HG03039 (cell line): Measurements from ENCODE around the gene PNPLA3.

Experiments
- ATAC-seq: cut with Tn5 transposase; IDR thresholded peaks from one replicate; pipeline ENCODE4 v1.9.1; 2021; ENCODE audit warnings: mild to moderate bottlenecking, moderate library complexity; ENCODE audit not compliant: unreplicated experiment

PNPLA3 gene, protein sequence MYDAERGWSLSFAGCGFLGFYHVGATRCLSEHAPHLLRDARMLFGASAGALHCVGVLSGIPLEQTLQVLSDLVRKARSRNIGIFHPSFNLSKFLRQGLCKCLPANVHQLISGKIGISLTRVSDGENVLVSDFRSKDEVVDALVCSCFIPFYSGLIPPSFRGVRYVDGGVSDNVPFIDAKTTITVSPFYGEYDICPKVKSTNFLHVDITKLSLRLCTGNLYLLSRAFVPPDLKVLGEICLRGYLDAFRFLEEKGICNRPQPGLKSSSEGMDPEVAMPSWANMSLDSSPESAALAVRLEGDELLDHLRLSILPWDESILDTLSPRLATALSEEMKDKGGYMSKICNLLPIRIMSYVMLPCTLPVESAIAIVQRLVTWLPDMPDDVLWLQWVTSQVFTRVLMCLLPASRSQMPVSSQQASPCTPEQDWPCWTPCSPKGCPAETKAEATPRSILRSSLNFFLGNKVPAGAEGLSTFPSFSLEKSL

DNA sequence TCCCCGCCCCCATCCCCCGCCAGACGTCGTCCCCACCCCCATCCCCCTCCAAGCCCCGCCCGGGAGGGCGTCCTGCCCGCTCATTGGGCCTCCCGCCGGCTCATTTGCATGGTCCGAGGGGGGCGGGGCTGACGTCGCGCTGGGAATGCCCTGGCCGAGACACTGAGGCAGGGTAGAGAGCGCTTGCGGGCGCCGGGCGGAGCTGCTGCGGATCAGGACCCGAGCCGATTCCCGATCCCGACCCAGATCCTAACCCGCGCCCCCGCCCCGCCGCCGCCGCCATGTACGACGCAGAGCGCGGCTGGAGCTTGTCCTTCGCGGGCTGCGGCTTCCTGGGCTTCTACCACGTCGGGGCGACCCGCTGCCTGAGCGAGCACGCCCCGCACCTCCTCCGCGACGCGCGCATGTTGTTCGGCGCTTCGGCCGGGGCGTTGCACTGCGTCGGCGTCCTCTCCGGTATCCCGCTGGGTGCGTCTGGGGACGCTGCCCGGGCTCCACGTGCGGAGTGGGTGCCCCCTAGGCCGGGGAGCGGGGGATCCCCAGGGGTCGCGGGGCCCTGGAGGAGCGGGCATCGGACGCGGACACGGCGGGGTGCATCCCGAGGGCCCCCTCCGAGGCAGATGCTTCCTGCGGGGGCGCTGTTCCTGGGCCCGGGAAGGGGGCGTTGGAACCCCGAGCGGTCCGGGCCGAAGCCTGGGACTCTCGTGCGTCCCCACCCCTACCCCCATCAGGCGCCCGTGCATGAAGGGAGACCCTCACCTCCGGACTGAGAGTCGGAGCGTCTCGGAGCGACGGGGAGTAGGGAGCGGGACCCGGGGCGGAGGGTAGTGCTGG is at the start of gene PNPLA3:
Gene PNPLA3, plus strand, starts transcription at position 175 of the 834 bp plus-strand sequence. Its CDS starts 107 bp downstream, at position 282.
- ATAC-seq: no peak

DNA sequence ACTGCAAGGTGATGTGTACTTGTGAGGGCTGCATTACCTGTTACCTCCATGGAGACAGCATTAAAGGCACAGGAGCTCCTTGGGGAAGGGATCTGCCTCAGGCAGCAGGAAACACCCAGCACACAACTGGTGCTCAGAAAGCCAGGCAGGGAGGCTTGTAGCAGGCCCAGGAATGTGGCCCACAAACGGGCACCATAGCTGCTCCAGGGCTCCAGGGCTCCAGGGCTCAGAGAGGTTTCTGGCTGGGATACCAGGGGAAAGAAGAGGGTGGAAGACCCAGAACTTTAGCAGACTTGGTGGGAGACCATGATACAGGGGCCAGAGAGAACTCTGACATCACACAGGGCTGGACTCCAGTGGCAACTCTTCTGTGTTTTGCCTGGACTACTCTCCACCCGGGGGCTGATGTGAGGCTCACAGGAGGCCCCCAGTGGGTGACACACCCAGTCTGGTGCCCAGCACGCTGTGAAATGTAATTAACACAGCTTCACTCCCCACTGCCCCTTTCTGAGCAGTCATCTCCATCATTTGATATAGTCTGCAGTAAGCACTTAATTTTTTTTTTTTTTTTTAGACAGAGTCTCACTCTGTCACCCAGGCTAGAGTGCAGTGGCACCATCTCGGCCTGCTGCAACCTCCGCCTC is 46.6 kb upstream of the PNPLA3 start:
- ATAC-seq: no peak

DNA sequence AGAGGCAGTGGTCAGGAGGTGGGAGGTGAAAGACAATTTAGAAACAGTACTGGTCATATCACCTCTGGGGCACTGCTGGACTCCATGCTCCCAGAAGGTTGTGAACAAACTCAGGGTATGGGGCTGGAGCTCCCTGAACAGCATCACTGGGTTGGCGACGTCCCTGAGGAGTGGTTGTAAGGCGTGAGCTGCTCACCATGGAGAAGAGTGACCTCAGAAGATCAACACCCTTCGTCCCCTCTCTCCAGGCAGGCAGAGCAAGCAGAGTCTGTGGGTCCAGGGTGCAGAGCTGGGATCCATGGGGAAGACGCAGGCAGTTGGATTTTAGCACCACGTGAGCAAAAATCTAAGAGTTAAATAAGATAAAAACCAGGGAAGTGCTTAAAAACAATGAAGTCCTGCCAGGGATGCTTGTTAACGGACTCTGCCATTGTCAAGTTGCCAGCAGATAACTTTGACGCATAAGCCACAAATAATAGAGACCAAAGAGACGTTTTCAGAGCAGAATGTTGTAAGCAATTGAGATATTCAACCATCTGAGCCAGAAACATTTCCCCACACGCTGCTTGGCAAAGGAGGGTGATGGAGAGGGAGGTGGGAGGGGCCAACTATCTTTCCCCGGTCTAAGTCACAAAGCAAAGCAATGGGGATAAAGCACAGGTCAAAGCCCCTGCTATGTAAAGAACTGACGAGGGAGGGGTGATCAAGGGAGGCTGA is 45.4 kb upstream of the PNPLA3 start:
- ATAC-seq: no peak

DNA sequence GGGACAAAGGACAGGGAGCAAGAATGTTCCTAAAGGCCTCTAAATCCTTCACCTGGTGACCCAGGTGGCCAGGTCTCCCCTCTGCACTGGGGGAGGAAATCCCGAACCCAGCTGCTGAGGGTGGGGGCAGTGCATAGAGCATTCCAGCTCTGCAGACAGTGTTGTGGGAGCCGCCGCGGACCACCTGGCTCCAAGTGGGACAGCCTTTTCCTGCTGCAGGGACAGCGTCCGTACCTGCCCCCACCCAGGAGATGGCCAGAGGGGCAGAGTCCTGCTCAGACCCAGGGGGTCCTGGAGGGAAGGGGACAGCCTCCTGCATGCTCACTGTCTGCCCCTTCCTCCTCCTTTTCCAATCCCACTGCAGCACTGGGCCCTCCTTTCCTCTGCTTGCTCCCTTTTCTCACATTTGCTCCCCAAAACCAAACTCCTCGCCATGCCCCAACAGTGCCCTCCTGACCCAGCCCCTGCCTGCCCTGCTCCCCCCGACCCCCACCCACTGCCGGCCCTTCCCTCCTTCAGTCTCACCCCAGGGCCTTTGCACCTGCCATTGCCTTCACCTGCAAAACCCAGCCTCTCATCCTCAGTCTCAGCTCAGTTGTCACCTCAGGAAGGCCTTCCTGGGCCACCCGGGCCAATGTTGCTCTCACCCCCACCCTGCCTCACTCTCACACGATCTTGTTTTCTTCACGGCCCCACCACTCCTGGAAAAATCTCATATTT is 44.6 kb upstream of the PNPLA3 start:
- ATAC-seq: no peak

DNA sequence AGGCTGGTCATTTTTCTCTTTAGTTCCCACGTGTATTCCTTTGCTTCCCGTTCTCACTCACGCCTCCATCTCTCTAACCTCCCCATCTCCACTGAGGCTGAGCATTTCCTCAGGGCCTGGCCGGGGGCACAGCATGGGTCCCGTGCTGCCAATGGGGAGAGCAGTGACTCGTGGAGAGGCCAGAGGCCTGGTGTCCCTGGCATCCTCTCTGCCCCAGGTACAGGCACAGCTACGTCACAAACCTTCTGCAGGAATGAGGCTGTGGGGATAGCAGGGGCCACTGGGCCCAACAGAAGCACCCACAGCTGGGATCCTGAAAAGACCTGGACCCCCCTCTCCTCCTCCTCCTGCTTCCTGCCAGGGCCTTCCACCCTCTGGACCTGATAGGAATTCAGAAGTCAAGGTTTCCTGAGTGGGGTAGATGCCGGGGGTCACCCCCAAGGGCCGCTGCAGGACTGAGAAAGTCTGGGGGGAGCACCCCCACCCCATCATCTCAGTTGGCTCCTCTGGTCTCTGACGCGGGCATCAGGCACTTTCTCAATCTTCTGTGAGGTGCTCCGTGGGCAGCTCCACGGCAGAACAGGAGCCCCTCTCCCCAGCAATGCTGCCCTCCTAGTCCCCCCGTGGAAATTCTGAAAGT is 43.6 kb upstream of the PNPLA3 start:
- ATAC-seq: no peak

DNA sequence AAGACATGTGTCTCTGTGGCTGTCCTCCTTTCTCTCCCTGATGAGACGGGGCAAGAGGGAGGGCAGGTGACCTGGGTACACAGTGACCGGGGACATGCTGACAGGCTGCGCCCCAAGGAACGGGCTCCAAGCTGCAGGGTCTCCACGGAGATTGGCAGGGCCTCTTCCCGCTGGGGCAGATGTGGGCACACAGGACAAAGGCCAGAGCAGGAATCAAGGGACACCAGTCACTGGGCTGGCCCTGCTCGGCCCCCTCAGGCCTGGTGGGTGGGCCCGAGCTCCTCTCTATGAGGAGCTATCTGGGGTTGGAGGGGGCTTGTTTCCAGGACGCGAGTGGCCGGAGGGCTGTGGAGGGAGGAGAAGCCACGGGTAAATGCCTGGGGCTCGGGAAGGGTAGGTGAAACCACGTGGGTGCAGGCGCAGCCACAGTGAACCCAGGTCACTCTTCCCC is 43.0 kb upstream of the PNPLA3 start:
- ATAC-seq: no peak

DNA sequence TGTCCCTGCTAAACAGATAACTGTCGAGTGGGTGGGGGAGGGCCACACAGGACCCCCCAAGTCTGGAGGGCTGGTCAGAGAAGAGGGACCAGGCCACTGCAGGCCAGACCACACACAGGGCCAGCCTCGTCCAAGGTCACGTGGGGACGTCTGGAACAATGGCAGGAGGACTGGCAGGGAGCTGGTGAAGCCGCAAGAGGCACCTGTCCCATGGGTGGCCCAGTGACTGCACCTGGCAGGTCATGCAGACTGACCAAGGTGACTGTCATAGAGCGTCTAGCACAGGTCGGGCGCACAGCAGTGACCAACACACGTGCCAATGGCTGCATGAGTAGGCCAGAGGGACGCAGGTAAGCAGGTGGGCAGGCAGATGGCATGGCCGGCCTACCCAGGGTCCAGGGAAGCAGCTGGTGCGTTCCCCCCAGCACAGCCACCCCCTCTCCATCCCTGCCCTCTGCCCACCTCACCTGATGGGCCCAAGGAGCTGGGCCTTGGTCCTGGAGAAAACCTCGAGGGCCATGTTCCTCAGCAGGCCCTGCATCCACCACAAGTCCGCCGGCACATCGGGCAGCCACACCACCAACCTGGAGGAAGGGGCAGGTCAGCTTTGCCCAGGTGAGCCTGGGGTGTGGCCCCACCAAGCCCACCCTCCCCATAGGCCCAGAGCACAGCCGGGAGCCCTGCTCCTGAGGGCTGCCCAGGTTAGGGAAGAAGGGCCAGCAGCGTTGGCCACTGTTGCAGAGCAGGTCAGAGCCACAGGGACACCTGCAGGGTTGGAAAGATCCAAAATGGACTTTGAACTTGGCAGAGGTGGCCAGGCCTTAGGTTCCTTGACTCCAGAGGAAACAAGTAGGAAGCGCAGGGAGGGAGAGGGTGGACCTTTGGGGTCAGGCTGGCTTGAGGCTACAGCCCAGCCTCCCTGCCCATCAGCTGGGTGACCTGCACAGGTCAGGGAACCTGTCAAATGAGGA is 42.2 kb upstream of the PNPLA3 start:
- no peak for ATAC-seq

DNA sequence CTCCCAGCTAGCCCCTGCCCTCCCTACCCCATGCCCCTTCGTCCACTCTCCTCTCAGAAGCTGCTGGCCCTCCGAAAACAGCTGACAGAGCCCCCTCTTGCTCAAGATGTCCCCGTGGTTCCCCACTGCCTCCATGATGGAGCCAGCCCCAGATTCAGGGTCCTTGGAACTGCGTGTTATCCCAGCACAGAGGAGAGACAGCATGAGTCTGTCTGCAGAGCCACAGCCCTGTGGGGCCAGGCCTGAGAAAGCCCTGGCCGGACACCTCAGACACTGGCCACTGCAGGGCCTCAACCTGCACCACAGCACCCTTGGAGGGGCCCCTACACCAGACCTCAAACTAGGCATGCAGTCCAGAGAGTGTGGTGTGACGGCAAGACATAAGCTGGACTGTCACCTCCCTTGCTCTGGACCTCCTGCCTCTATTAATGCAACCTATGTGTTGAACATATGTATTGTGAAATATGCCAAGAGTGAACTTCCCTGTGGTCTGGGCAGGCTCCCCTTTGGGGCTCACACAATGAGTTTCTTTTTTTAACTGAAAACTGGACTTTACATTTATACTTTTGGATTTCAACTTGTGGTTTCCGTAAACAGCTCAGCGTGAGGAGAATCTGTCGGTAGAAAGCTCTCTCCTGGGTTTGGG is 41.4 kb upstream of the PNPLA3 start:
- no peak for ATAC-seq

DNA sequence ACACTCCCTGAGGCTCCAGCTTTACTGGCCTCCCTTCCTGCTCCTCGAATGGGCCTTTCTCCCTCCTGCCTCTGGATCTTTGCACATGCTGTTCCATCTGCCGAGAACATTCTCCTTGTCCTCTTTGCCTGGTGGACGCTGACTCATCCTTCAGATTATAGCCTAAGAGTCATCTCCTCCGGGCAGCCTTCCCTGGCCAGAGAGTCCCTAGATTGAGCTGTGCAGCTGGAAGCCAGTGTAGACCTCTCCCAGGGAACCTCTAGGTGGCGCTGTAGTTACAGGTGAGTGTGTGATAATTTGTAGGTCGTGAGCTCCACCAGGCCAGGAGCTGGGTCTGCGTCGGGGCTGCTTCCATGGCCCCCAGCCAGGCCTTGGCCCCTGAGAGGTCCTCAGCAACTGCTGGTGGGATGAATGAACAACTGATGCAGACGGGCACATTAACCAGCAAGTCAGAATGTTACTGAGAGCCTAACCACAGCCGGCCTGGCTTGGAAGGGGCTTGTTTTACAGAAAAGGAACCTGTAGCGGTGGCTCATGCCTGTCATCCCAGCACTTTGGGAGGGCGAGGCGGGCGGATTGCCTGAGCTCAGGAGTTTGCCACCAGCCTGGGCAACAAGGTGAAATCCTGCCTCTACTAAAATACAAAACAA is 40.5 kb upstream of the PNPLA3 start:
- ATAC-seq: no peak

DNA sequence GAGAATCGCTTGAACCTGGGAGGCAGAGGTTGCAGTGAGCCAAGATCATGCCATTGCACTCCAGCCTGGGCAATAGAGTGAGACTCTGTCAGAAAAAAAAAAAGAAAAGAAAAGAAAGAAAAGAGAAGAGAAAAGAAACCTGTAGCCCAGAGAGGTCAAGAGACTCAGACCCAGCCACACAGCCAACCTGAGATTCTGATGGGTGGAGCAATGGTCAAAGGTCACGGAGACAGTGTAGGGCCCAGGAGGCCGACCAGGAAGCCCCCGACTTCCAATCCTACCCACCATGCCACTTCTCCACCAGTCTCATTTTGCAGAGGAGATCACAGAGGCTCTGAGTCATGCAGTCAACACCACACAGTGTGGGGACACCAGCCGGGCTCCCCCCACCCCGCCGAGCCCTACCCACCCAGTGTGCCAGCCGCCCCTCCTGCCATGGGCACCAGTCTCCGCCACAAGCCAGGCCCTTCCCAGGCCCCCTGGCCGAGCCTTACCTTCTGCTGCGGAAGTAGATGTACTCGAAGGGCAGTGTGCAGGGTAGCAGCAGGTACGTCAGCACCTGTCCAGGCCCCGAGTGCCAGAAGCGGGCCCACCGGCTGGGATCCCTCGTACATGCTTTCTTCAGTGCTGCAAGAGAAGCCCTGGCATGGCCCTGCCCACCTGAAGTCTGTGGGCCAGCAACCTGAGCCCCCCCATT is 39.7 kb upstream of the PNPLA3 start:
- no peak for ATAC-seq

DNA sequence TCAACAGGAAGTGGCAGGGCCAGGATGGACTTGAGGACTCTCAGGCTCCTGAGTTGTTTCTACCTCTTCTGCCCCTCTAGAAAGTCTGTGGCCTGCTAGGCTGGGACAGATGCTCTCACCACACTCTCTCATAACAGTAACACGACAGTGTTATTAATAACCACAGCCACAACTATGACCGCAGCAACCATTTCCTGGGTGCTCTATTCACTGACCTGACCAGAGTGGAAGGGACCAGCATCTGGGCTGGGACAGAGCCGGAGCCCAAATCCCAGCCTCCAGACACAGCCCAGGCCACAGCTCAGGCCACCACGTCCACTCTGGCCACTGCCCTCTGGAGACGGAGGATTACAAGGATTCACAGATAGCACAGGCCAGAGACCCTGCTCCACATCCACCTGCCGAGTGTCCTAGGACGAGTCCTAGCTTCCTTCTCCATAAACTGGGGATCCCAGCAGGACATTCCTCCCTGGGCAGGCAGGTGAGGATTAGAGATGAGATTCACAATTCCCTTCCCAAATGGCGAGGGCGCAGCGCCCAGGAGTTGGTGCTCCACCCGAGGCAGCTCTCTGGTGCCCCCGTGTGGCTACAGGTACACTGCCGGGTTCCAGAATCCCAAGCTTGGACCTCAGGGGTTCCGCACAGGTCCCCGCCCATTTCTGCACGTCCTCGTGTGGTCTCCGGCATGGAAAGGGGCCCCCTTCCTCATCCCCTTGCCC is 38.8 kb upstream of the PNPLA3 start:
- ATAC-seq: peak; percentile 60

DNA sequence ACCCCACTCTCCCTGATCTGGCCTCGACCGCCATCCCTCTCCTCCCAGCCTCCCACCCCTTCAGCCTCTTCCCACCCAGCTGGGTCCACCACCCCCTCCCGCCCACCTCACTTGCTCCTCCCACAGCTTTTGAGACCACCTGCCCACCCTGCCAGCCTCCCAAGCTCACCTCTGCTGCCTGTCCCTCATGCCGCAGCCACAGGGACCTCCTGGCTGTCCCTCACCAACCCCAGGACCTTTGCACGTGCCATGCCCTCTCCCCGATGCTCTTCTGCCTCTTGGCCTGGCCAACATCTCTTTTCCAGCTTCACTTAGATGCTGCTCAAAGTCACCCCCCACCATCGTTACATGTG is 38.3 kb upstream of the PNPLA3 start:
- no peak for ATAC-seq

DNA sequence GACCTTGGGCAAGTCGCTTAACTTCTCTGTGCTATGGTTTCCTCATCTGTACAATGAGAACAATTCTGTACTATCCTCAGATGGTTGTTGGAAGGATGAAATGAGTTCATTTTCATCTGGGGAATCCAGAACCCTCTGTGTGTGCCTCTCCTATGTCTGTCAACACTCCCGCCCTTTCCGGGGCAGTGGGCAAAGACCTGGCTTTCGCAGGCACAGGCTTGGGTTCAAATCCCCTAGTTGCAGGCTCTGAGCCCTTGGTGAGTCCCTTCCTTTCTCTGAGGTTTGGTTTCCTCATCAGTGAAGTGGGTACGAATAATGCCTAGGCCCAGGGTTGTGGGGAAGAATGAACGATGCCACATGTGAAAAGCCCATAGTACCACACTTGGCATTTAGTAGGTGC is 37.8 kb upstream of the PNPLA3 start:
- ATAC-seq: no peak

DNA sequence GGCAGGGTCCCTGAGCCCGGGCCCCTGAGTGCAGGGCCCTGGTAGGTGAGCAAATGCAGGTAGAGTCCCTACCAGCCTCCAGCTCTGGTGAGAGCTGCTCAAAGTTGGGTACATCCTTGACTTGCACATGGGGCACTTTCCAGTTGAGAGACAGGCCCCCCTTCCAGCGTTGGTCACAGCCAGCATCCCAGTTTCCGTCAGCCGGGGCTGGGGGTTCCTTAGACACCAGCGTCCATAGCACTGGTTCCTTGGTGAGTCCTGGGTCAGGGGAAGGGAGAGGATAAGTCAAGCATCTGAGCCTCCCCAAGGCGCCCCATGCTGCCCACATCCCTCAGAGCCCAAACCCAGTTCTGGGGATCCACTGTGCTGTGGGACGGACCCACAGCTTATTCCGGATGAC is 37.4 kb upstream of the PNPLA3 start:
- ATAC-seq: no peak

DNA sequence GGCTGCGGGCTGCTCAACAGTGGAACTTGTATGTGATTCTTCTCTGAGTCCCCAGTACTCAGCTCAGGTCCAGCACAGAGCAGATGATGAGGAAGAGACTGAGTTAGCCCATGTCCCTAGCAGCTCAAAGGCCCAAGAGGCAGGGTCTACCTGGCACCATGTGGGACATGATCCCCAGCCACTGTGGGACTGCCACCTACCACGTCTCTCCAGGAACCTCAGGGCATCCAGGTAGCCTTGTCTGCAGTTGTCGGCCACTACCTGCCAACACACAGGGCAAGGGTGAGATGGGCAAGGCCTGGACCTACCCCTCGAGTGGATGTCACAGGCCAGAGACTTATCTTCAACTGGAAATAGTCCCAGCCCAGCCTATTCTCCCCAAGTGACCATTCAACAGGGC is 36.2 kb upstream of the PNPLA3 start:
- ATAC-seq: no peak

DNA sequence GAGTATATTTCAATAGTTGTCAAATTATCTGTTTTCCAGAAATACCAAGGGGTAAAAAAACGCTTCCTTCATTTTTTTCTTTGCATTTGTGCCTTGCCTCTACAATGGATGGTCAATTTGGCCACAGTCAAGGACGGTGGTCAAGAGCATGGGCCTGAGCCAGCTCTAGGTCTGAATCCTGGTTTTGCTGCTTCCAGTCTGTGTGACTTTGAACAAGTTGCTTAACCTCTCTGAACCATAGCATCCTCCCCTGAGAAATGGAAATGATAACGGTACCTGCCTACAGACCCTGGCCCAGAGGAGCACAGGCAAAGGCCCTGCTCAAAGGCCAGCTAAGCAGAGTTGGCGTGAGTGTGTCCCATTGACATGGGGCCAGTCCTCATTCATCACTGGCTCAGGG is 34.9 kb upstream of the PNPLA3 start:
- ATAC-seq: no peak
